Sigmoid colon (tissue), 4 donors: Measurements from ENCODE around the gene MYBPC1.
"Not testable (repeated sequence)": the region's sequence is repeated elsewhere in the genome, so short reads cannot be mapped to it uniquely, and the experiment has no call there.

Source experiments
- EP300 ChIP-seq, 4 donors: sonication (generic); formaldehyde crosslinking; IDR thresholded peaks; one replicate each; pipeline ENCODE4 v1.6.1; 2017; ENCODE audit warnings: antibody characterized with exemption in 4 of 4
- POLR2A ChIP-seq, 2 donors: fragments of 450-650 bp; IDR thresholded peaks; one replicate each; pipeline ENCODE4 v1.6.1; 2016; ENCODE audit warnings: antibody characterized with exemption in 2 of 2, mild to moderate bottlenecking in 2 of 2, moderate library complexity in 2 of 2
- POLR2AphosphoS5 ChIP-seq, 4 donors: sonication (generic); formaldehyde crosslinking; IDR thresholded peaks; one replicate each; pipeline ENCODE4 v1.6.1; 2017; ENCODE audit warnings: antibody characterized with exemption in 4 of 4
- TF ChIP-seq, protein P1 (sequence below), 4 experiments: fragments of 450-650 bp in 3 of 4; fragments of 200-600 bp in 1 of 4; IDR thresholded peaks; one replicate each; pipeline ENCODE4 v1.5.1; 2016 to 2019; ENCODE audit warnings: antibody characterized with exemption in 4 of 4, mild to moderate bottlenecking in 3 of 4, moderate library complexity in 2 of 4

DNA sequence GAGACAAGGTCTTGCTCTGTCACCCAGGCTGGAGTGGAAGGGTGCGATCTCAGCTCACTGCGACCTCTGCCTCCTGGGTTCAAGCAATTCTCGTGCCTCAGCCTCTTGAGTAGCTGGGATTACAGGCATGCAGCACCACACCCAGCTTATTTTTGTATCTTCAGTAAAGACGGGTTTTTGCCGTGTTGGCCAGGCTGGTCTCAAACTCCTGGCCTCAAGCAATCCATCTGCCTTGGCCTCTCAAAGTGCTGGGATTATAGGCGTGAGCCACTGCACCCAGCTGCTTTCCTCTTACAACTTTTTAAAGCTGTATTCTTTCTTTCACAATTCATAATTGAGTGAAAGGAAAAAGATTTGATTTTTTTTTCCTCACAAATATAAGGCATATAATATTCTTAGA lies 86.9 kb downstream of the MYBPC1 start:
- TF ChIP-seq, protein P1, sequence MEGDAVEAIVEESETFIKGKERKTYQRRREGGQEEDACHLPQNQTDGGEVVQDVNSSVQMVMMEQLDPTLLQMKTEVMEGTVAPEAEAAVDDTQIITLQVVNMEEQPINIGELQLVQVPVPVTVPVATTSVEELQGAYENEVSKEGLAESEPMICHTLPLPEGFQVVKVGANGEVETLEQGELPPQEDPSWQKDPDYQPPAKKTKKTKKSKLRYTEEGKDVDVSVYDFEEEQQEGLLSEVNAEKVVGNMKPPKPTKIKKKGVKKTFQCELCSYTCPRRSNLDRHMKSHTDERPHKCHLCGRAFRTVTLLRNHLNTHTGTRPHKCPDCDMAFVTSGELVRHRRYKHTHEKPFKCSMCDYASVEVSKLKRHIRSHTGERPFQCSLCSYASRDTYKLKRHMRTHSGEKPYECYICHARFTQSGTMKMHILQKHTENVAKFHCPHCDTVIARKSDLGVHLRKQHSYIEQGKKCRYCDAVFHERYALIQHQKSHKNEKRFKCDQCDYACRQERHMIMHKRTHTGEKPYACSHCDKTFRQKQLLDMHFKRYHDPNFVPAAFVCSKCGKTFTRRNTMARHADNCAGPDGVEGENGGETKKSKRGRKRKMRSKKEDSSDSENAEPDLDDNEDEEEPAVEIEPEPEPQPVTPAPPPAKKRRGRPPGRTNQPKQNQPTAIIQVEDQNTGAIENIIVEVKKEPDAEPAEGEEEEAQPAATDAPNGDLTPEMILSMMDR (IDR thresholded peaks at IDR 0.05) = not testable (repeated sequence)
- TF ChIP-seq POLR2A, EP300, POLR2AphosphoS5 (IDR thresholded peaks at IDR 0.05): not testable (repeated sequence)
